ENCODE results near the gene MKRN1. TPM values are rescaled to one million over a fixed set of nuclear protein-coding genes. Genes with fewer than 3 reads are reported as not detected.
"Not testable (repeated sequence)": the region's sequence is repeated elsewhere in the genome, so short reads cannot be mapped to it uniquely, and the experiment has no call there.

The MKRN1 gene
- total RNA-seq, 1 experiment from 2014 or later: 121 TPM

GRCh38 chr7:140501966-140502365, 22.7 kb upstream of the MKRN1 start:
- Mint-ChIP-seq H3K4me1 (peaks cover 8% of the 10 kb centered on the region), H3K27ac (no peak overlapping the region), H3K9me3 (no peaks in the 10 kb centered on the region), H3K4me3 (no peak overlapping the region), H3K27me3 (ENCODE audit: low read depth) (no peaks in the 10 kb centered on the region), H3K36me3 (no peaks in the 10 kb centered on the region)
- no peak for DNase-seq (ENCODE audit: low spot score)
- ATAC-seq: peak; percentile 25; the same call in 1 of the 2 replicates
- CTCF ChIA-PET: interaction anchor here (0.6 to 1.7 kb wide), 6 partner anchors 10 to 758 kb away, joined by 3 to 9 read pairs (median 3); no protein-coding TSS in a partner anchor
- POLR2A ChIA-PET: no interaction called here
- TF ChIP-seq HMGA2 (CRISPR knock-in tag; IDR thresholded peaks at IDR 0.05) (no peak), ZNF263 (CRISPR knock-in tag; IDR thresholded peaks at IDR 0.05; ENCODE audit: low read depth) (no peak), AFF4 (CRISPR knock-in tag; IDR thresholded peaks at IDR 0.05; ENCODE audit: borderline replicate concordance) (no peak), ESRRA (CRISPR knock-in tag; IDR thresholded peaks at IDR 0.05; ENCODE audit: borderline replicate concordance) (no peak), STAT6 (CRISPR knock-in tag; conservative IDR thresholded peaks at IDR 0.05; ENCODE audit: low read depth) (no peak), NFATC4 (CRISPR knock-in tag; IDR thresholded peaks at IDR 0.05) (no peak), ZMAT4 (CRISPR knock-in tag; IDR thresholded peaks at IDR 0.05) (no peak), MYBL2 (CRISPR knock-in tag; IDR thresholded peaks at IDR 0.05) (no peak), HMGXB4 (CRISPR knock-in tag; IDR thresholded peaks at IDR 0.05) (no peak), MXD4 (CRISPR knock-in tag; IDR thresholded peaks at IDR 0.05; ENCODE audit: borderline replicate concordance) (no peak), SMAD3 (CRISPR knock-in tag; IDR thresholded peaks at IDR 0.05; ENCODE audit: borderline replicate concordance) (no peak), PRDM15 (CRISPR knock-in tag; IDR thresholded peaks at IDR 0.05) (no peak), IRF1 (CRISPR knock-in tag; IDR thresholded peaks at IDR 0.05) (no peak), MAX (CRISPR knock-in tag; IDR thresholded peaks at IDR 0.05) (no peak), ZNF281 (CRISPR knock-in tag; IDR thresholded peaks at IDR 0.05) (no peak), RORB (CRISPR knock-in tag; IDR thresholded peaks at IDR 0.05) (no peak), TEAD4 (CRISPR knock-in tag; IDR thresholded peaks at IDR 0.05) (no peak)

GRCh38 chr7:140497807-140498206, 18.5 kb upstream of the MKRN1 start:
- POLR2A ChIA-PET; ATAC-seq; H3K36me3 Mint-ChIP-seq; H3K4me1 Mint-ChIP-seq; H3K27ac Mint-ChIP-seq; H3K4me3 Mint-ChIP-seq; H3K27me3 Mint-ChIP-seq (ENCODE audit: low read depth); DNase-seq (ENCODE audit: low spot score); H3K9me3 Mint-ChIP-seq: not testable (repeated sequence)
- CTCF ChIA-PET: interaction anchor here (0.7 kb wide), 1 partner anchor 9 kb away, joined by 3 read pairs; no protein-coding TSS in a partner anchor
